Retinal pigment epithelial cell (primary cell): ENCODE data around the gene WWOX.

Experiments
- DNase-seq: peaks from one replicate; pipeline ENCODE4 v3.0.0-alpha.2; 2010; ENCODE audit warnings: low read depth
- H3K4me3 ChIP-seq: 2 replicates; pipeline ENCODE4 v1.5.1; 2011; ENCODE audit warnings: mild to moderate bottlenecking, low read length, control low read depth, moderate library complexity
- CTCF ChIP-seq: conservative IDR thresholded peaks from 2 replicates; pipeline ENCODE4 v1.5.1; 2011; ENCODE audit warnings: low read depth, low read length, control low read depth, inconsistent platforms

WWOX gene

GRCh38 chr16:79171931-79172705 is 1072.7 kb downstream of the WWOX start:
- H3K4me3 ChIP-seq: no peak overlapping the region
- no peak for TF ChIP-seq CTCF
- peak; percentile 85 for DNase-seq

GRCh38 chr16:79172976-79173500 is 1073.6 kb downstream of the WWOX start:
- DNase-seq: no peak
- no peak overlapping the region for H3K4me3 ChIP-seq
- no peak for TF ChIP-seq CTCF

GRCh38 chr16:79173919-79174318 is 1074.5 kb downstream of the WWOX start:
- no peak overlapping the region for H3K4me3 ChIP-seq
- DNase-seq: no peak
- TF ChIP-seq CTCF: no peak

GRCh38 chr16:79175286-79176057 is 1076.0 kb downstream of the WWOX start:
- no peak for TF ChIP-seq CTCF
- DNase-seq: no peak
- no peak overlapping the region for H3K4me3 ChIP-seq

- DNase-seq: no peak
- no peak for TF ChIP-seq CTCF
- H3K4me3 ChIP-seq: no peak overlapping the region
Observed at GRCh38 chr16:79177018-79177417, 1077.6 kb downstream of the WWOX start.

- no peak for TF ChIP-seq CTCF
Observed at GRCh38 chr16:79181419-79181818, 1082.0 kb downstream of the WWOX start.

More at GRCh38 chr16:79181419-79181818, 1082.0 kb downstream of the WWOX start:
- no peak overlapping the region for H3K4me3 ChIP-seq
- no peak for DNase-seq
